Activated T-cell treated with anti-CD3 and anti-CD28 coated beads for 24 hours (primary cell): ENCODE measurements around the gene MAFB.

ENCODE experiments used
- DNase-seq: peaks from one replicate; pipeline ENCODE4 v3.0.0-alpha.2; 2020; ENCODE audit warnings: low read depth

The MAFB gene

GRCh38 chr20:40702504-40702903 lies 13.5 kb upstream of the MAFB start:
- DNase-seq = no peak

GRCh38 chr20:40698744-40699143 lies 9.7 kb upstream of the MAFB start:
- no peak for DNase-seq

GRCh38 chr20:40698281-40698680 lies 9.2 kb upstream of the MAFB start:
- no peak for DNase-seq

- no peak for DNase-seq
Observed at GRCh38 chr20:40697541-40697940, 8.5 kb upstream of the MAFB start.

- no peak for DNase-seq
Observed at GRCh38 chr20:40695214-40695613, 6.2 kb upstream of the MAFB start.

- DNase-seq = no peak
Observed at GRCh38 chr20:40694246-40694645, 5.2 kb upstream of the MAFB start.

- no peak for DNase-seq
Observed at GRCh38 chr20:40692240-40693011, 3.4 kb upstream of the MAFB start.

- no peak for DNase-seq
Observed at GRCh38 chr20:40691566-40692239, 2.7 kb upstream of the MAFB start.

GRCh38 chr20:40690836-40691565 lies 2.0 kb upstream of the MAFB start:
- no peak for DNase-seq

- DNase-seq = peak; percentile 65
Observed at GRCh38 chr20:40689943-40690835, 1.2 kb upstream of the MAFB start.

GRCh38 chr20:40688129-40689099 lies 622 bp downstream of the MAFB start:
- no peak for DNase-seq

GRCh38 chr20:40687384-40688128 lies 1.5 kb downstream of the MAFB start:
- DNase-seq = no peak

GRCh38 chr20:40686893-40687292 lies 2.1 kb downstream of the MAFB start:
- no peak for DNase-seq

- no peak for DNase-seq
Observed at GRCh38 chr20:40686434-40686882, 2.6 kb downstream of the MAFB start.

GRCh38 chr20:40685349-40685748 lies 3.7 kb downstream of the MAFB start:
- no peak for DNase-seq

- no peak for DNase-seq
Observed at GRCh38 chr20:40683894-40684268, 5.2 kb downstream of the MAFB start.

GRCh38 chr20:40683221-40683893 lies 5.7 kb downstream of the MAFB start:
- no peak for DNase-seq

- DNase-seq = no peak
Observed at GRCh38 chr20:40682104-40682981, 6.7 kb downstream of the MAFB start.
